Femur (tissue), 1 donor: ENCODE measurements around the gene TMC7.
"Not testable (repeated sequence)": the region's sequence is repeated elsewhere in the genome, so short reads cannot be mapped to it uniquely, and the experiment has no call there.

ENCODE experiments used
- DNase-seq: peaks from one replicate; pipeline ENCODE4 v3.0.0-alpha.2; 2017

TMC7 gene

DNA sequence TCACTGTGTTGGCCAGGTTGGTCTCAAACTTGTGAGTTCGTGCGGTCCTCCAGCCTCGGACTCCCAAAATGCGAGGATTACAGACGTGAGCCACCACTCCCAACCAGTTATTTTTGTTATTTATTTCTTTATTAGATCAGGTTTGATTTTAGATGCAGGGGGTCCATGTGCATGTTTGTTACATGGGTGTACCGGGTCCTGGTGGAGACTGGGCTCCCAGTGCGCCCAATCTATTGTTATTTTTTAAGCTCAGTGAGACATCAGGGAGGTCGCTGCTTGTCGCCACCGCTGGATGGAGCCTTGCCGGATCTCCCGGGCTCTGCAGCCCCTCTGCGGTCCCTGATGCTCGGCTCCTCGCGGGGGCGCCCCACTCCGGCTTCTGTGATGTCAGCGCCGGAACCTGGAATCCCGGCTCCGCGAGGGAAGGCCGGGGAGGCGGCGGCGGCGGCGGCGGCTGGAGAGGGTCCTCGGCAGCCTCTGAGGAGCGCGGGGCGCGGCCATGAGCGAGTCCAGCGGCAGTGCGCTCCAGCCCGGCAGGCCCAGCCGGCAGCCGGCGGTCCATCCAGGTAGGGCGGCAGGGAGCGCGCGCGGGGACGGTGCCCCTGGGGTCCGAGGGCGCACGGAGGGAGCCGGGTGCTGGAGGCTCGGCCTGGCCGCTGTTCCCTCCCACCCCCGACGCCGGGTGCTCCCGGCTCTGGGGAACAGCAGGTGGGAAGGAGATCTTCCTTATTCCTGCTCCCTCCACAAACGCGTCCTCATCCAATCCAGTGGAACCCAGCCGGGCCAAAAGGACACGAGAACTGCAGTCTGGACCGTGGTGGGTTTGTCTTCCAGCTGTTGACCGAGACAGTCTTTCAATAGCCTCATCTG is at the start of gene TMC7:
TSS of gene TMC7 (plus strand) at position 370 of the 870 bp plus-strand sequence. CDS start at position 500, 130 bp downstream.
- DNase-seq = peak; percentile 83

DNA sequence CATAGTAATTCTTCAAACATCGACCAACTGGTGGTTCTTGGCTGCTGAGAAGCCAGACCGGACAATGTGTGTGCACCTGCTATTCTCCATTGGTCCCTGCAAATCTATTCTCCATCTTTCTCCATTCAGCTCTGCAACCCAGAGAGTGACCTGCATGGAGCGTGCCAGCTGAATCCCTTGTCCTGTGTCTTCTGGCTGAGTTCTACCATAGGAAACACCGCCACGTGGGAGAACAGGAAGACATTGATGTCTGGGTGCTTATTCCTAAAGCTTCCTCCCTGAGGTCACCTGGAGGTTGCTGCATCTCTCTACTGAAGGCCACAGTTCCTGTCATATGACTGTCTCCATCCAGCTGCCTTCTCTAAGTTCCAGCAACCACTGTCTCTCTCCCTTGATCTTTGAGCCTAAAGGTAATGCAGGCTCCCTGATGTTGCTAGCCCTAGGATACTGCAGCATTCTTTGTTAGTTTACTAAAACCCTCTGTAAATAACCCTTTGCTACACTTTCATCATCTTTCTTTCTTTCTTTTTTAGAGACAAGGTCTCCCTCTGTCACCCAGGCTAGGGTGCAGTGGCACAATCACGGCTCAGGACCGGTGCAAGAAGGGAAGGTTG is 46.9 kb upstream of the TMC7 start:
- no peak for DNase-seq

DNA sequence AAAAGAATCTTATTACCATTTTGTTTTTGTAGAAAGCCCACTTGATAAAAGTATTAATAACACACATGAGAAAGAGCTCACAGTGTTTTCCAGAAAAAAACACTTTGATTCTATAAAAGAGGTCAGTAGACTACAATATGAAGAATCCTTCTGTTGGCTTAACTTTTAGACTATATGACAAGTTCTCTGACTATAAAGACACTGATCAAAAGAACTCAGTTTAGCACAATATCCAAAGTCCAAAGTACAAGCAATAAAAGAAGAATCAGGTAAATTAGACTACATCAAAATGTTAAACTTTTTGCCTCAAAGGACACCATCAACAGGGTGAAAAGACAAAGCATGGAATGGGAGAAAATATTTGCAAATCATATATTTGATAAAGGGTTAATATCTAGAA is 46.3 kb upstream of the TMC7 start:
- DNase-seq = no peak

- DNase-seq = no peak
Measured at GRCh38 chr16:18938986-18939385, 44.7 kb upstream of the TMC7 start.

GRCh38 chr16:18941471-18941870 is 42.3 kb upstream of the TMC7 start:
- DNase-seq = no peak

GRCh38 chr16:18942061-18942460 is 41.7 kb upstream of the TMC7 start:
- DNase-seq = no peak

GRCh38 chr16:18943414-18943813 is 40.3 kb upstream of the TMC7 start:
- DNase-seq = no peak

GRCh38 chr16:18945233-18945632 is 38.5 kb upstream of the TMC7 start:
- DNase-seq = no peak

DNA sequence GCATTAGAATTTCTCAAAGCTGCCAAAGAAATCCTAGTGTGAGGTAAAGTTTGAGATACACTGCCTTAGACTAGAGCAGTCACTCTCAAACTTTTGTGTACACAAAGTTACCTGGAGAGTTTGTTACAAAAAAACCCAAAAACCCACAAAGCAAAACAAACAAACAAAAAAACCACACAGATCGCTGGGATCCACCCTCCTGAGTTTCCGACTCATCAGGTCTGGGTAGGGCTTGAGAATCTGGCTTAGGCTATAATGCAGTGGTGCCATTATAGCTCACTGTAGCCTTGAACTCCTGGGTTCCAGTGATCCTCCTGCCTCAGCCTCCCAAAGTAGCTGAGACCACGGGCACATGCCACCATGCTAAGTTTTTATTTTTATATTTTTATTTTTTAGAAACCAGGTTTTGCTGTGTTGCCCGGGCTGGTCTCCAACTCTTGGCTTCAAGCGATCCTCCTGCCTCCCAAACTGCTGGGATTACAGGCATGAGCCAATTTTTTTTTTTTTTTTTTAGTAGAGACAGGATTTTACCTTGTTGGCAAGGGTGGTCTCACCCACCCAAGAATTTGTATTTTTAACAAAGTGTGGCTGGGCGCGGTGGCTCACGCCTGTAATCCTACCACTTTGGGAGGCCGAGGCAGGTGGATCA is 35.2 kb upstream of the TMC7 start:
- no peak for DNase-seq

GRCh38 chr16:18950469-18951185 is 33.1 kb upstream of the TMC7 start:
- no peak for DNase-seq

- no peak for DNase-seq
Measured at GRCh38 chr16:18953547-18953946, 30.2 kb upstream of the TMC7 start.

GRCh38 chr16:18955874-18956580 is 27.7 kb upstream of the TMC7 start:
- DNase-seq = not testable (repeated sequence)

DNA sequence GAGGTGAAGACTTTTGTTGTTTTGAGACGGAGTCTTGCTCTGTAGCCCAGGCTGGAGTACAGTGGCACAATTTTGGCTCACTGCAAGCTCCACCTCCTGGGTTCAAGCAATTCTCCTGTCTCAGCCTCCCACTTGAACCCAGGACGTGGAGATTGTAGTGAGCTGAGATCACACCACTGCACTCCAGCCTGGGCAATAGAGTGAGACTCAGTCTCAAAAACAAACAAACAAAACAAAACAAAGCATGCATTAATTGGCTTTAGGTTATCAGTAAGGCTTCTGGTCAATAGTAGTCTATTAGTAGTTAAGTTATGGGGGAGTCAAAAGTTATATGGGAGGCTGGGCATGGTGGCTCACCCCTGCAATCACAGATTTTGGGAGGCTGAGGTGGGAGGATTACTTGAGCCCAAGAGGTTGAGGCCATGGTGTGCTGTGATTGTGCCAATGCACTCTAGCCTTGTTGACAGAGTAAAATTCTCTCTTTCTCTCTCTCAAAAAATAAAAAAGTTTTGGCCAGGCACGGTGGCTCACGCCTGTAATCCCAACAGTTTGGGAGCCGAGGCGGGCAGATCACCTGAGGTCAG is 27.0 kb upstream of the TMC7 start:
- DNase-seq = not testable (repeated sequence)

DNA sequence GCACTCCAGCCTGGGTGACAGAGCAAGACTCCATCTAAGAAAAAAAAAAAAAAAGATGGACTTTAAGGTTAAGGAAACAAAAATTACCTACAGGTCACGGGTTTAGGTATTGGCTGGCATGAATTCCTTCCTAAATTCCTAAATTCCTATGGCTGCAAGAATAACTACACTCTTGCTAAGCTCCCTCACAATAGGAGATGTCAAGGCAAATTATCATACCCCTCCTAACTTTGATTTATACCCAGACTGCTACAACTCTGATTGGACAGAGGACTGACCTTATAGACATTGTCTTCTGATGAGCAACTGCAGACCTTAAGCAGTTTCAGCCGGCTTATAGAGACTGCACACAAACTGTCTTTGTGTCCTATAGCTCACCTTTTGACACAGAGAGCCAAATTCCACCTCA is 25.1 kb upstream of the TMC7 start:
- no peak for DNase-seq

- no peak for DNase-seq
Measured at GRCh38 chr16:18959031-18959505, 24.7 kb upstream of the TMC7 start.

- no peak for DNase-seq
Measured at GRCh38 chr16:18965555-18965954, 18.2 kb upstream of the TMC7 start.

DNA sequence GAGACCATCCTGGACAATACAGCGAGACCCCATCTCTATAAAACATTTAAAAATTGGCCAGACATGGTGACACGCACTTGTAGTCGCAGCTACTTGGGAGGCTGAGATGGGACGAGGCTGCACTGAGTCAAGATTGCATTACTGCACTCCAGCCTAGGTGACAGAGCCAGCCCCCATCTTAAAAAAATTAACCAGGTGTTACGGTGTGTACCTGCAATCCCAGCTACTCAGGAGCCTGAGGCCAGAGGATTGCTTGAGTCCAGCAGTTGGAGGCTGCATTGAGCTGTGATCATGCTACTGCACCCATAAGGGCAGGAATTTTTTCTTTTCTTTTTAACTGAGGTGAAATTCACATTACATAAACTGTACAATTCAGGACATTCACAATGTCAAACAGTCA is 16.9 kb upstream of the TMC7 start:
- DNase-seq = no peak

GRCh38 chr16:18969050-18969854 is 14.5 kb upstream of the TMC7 start:
- peak; percentile 88 for DNase-seq

GRCh38 chr16:18969855-18970240 is 13.9 kb upstream of the TMC7 start:
- no peak for DNase-seq

DNA sequence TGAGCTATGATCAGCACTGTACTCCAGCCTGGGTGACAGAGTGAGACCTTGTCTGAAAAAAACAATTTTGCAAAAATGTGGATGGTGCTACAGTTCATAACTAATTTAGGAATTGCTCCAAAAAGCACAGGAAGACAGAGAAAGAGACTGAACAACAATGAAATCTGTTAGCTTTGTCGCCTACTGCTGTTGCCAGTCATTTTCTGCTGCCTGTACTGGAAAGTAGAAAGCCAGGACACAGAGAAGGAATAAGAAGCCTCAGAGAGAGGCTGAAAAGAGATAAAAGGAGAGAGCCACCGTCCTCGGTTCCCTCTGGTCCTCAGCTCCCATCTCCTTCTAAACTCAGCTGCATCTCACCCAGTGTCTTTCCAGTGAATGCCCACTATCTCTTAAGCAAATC is 8.6 kb upstream of the TMC7 start:
- no peak for DNase-seq

- DNase-seq = no peak
Measured at GRCh38 chr16:18979936-18980335, 3.8 kb upstream of the TMC7 start.
